Right lobe of liver (tissue), 4 donors: Measurements from ENCODE around the gene UGT1A10.

Source experiments
- CTCF ChIP-seq, 4 donors: fragments of 200-600 bp in 3 of 4; fragments of 450-650 bp in 1 of 4; IDR thresholded peaks; one replicate each; pipeline versions ENCODE4 v1.5.1 to v1.8.0; 2016 to 2022; ENCODE audit warnings: antibody characterized with exemption in 4 of 4, mild to moderate bottlenecking in 2 of 4
- POLR2A ChIP-seq: fragments of 450-650 bp; IDR thresholded peaks from one replicate; pipeline ENCODE4 v1.6.1; 2017; ENCODE audit warnings: antibody characterized with exemption, mild to moderate bottlenecking
- donor health status: DM: no; HTN: no; CAD: no.
- donor health status: DM: no; HTN: no; CAD: no.
- donor health status: DM: no; HTN: yes; CAD: no.

DNA sequence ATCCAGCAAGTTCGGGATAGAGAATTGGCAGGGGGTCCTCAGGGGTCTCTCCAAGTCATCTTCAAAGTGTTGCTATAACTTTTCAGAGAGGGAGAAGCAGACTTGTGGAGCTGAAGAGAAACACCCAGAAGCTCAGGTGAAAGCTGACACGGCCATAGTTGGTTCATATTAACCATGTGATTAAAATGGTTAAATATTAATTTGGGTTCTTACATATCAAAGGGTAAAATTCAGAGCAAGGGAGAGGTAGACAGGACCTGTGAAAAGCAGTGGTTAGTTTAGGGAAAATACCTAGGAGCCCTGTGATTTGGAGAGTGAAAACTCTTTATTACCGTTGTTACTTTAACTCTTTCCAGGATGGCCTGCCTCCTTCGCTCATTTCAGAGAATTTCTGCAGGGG, 56.4 kb downstream of the UGT1A10 start, which contains the start of gene UGT1A6:
- TF ChIP-seq CTCF (IDR thresholded peaks at IDR 0.05): no peak
- peak; percentile 76 for TF ChIP-seq POLR2A
